Ishikawa (cell line): ENCODE results near the gene ZNF804B.

Source experiments
- CEBPB ChIP-seq: IDR thresholded peaks from 2 replicates; pipeline ENCODE4 v1.6.1; 2012
- CREB1 ChIP-seq: IDR thresholded peaks from 2 replicates; pipeline ENCODE4 v1.6.1; 2012; ENCODE audit warnings: low read depth
- EGR1 ChIP-seq: IDR thresholded peaks from 2 replicates; pipeline ENCODE4 v1.6.1; 2012
- EP300 ChIP-seq: IDR thresholded peaks from 2 replicates; pipeline ENCODE4 v1.6.1; 2012; ENCODE audit warnings: borderline replicate concordance
- FOXM1 ChIP-seq: IDR thresholded peaks from 2 replicates; pipeline ENCODE4 v1.6.1; 2012; ENCODE audit warnings: low read depth, borderline replicate concordance
- NFIC ChIP-seq: IDR thresholded peaks from 2 replicates; pipeline ENCODE4 v1.6.1; 2012
- RAD21 ChIP-seq: IDR thresholded peaks from 2 replicates; pipeline ENCODE4 v1.6.1; 2012; ENCODE audit warnings: low read depth
- TAF1 ChIP-seq: IDR thresholded peaks from 2 replicates; pipeline ENCODE4 v1.6.1; 2012; ENCODE audit warnings: low read depth, mild to moderate bottlenecking
- TCF12 ChIP-seq: IDR thresholded peaks from 2 replicates; pipeline ENCODE4 v1.6.1; 2012; ENCODE audit warnings: low read depth
- TEAD4 ChIP-seq: IDR thresholded peaks from 2 replicates; pipeline ENCODE4 v1.6.1; 2012
- YY1 ChIP-seq: IDR thresholded peaks from 2 replicates; pipeline ENCODE4 v1.6.1; 2012; ENCODE audit warnings: low read depth
- ZBTB7A ChIP-seq: IDR thresholded peaks from 2 replicates; pipeline ENCODE4 v1.6.1; 2012; ENCODE audit warnings: low read depth
- TF ChIP-seq, protein P1 (sequence below): IDR thresholded peaks from 2 replicates; pipeline ENCODE4 v1.6.1; 2012
- TF ChIP-seq, protein P2 (sequence below): IDR thresholded peaks from 2 replicates; pipeline ENCODE4 v1.6.1; 2012
- TF ChIP-seq, protein P3 (sequence below): IDR thresholded peaks from 2 replicates; pipeline ENCODE4 v1.6.1; 2012; ENCODE audit warnings: low read depth, mild to moderate bottlenecking

ZNF804B gene

DNA sequence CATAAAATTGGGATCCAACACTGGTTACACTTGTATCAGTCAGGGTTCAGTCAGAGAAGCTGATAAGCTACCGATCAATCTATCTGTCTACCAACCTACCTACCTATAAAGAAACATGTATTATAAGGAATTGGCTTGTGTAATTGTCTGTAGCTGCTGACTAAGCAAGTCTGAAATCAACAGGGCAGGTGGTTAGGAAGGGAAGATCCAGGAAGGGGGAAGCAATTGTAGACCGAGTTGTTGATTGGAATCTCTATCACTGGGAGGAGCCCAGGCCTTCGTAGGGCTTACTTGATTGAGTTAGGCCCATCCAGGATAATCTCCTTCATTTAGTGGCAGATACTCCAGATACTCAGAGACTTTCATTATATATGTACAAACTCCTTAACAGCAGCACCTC is 307.5 kb downstream of the ZNF804B start:
- TF ChIP-seq, protein P1, sequence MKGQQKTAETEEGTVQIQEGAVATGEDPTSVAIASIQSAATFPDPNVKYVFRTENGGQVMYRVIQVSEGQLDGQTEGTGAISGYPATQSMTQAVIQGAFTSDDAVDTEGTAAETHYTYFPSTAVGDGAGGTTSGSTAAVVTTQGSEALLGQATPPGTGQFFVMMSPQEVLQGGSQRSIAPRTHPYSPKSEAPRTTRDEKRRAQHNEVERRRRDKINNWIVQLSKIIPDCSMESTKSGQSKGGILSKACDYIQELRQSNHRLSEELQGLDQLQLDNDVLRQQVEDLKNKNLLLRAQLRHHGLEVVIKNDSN = no peak
- TF ChIP-seq NFIC (no peak), TCF12 (no peak), CREB1 (no peak), YY1 (no peak), EP300 (no peak), CEBPB (no peak), RAD21 (no peak), TEAD4 (no peak), EGR1 (no peak)
- TF ChIP-seq, protein P2, sequence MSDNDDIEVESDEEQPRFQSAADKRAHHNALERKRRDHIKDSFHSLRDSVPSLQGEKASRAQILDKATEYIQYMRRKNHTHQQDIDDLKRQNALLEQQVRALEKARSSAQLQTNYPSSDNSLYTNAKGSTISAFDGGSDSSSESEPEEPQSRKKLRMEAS = no peak
- TF ChIP-seq, protein P3, sequence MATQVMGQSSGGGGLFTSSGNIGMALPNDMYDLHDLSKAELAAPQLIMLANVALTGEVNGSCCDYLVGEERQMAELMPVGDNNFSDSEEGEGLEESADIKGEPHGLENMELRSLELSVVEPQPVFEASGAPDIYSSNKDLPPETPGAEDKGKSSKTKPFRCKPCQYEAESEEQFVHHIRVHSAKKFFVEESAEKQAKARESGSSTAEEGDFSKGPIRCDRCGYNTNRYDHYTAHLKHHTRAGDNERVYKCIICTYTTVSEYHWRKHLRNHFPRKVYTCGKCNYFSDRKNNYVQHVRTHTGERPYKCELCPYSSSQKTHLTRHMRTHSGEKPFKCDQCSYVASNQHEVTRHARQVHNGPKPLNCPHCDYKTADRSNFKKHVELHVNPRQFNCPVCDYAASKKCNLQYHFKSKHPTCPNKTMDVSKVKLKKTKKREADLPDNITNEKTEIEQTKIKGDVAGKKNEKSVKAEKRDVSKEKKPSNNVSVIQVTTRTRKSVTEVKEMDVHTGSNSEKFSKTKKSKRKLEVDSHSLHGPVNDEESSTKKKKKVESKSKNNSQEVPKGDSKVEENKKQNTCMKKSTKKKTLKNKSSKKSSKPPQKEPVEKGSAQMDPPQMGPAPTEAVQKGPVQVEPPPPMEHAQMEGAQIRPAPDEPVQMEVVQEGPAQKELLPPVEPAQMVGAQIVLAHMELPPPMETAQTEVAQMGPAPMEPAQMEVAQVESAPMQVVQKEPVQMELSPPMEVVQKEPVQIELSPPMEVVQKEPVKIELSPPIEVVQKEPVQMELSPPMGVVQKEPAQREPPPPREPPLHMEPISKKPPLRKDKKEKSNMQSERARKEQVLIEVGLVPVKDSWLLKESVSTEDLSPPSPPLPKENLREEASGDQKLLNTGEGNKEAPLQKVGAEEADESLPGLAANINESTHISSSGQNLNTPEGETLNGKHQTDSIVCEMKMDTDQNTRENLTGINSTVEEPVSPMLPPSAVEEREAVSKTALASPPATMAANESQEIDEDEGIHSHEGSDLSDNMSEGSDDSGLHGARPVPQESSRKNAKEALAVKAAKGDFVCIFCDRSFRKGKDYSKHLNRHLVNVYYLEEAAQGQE = no peak

DNA sequence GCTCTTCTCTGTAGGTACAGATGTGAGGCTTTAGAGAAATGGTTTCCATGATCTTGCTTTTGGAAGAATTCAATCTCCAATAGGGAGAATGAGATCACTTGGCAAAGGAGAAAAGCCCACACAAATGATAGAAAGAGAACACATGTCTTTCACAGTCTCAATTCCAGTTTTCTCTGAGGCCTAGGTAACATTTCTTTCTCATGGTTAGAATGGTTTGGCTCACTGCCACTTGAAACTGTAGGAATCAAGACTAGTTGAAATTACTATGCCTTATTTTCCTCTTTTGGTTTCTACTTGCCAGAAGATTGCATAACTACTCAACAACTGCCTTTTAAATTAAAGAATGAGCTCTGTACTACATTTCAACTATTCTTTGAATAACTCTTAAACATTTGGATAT is 312.6 kb downstream of the ZNF804B start:
- TF ChIP-seq EGR1 = no peak
- no peak for TF ChIP-seq TEAD4
- TF ChIP-seq FOXM1 = no peak
- no peak for TF ChIP-seq YY1
- TF ChIP-seq, protein P3 = no peak
- TF ChIP-seq NFIC = no peak
- TF ChIP-seq, protein P2 = no peak
- TF ChIP-seq, protein P1 = no peak
- no peak for TF ChIP-seq CREB1
- TF ChIP-seq EP300 = no peak

DNA sequence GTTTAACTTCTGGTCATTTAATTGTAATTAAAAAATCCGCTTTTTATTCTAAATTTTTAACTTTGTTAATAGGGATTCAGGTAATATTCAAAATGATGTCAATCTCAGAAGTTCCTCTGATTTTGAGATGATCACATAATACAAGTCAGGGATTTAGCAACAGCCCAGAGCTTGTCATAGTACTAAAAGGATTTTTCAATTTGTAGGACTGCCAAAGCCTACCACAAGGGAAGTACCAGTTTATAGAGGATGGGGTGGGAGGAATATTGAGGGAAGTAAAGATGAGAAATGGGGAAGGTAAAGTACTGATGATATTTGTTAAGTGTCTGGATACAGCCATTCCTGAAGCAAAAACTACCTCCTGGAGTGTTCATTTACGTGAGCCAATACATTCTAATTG is 314.3 kb downstream of the ZNF804B start:
- TF ChIP-seq EGR1 (no peak), EP300 (no peak), TEAD4 (no peak), ZBTB7A (no peak), FOXM1 (no peak), TCF12 (no peak)

DNA sequence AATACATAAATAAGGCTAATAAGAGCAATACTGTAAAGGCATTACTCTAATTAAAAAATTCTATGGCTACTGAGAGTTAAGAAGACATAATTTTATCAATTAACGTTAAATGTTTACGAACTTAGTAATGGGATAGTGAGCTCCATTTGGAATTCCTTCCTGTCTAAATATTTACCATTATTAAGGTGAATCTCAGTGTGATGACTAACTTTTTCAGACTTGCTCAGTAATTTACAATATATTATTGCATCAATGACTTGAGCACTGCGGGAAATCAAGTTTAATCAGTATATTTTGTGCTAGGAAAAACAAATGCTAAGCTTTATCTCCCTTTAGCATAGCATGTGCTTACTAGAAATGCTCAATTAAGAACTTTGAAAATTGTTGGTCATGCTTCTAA is 318.5 kb downstream of the ZNF804B start:
- no peak for TF ChIP-seq TEAD4
- no peak for TF ChIP-seq FOXM1
- no peak for TF ChIP-seq RAD21
- TF ChIP-seq, protein P1 = no peak
- TF ChIP-seq, protein P3 = no peak
- no peak for TF ChIP-seq CREB1
- no peak for TF ChIP-seq TAF1
- TF ChIP-seq, protein P2 = no peak
